Activated CD8-positive, alpha-beta memory T cell treated with anti-CD3 and anti-CD28 coated beads, Interleukin-2, amount 50 U/mL, for 1 hour (primary cell): ENCODE data around the gene SOX9.

Experiments used
- DNase-seq: peaks from one replicate; pipeline ENCODE4 v3.0.0-alpha.2; 2020; ENCODE audit errors: extremely low read depth

Gene SOX9

GRCh38 chr17:72120642-72121163 lies at the start of gene SOX9:
TSS of gene SOX9 (plus strand) at chr17:72121020. CDS start at chr17:72121392, 372 bp downstream.
- no peak for DNase-seq

GRCh38 chr17:72071330-72071729 lies 49.5 kb upstream of the SOX9 start:
- DNase-seq: no peak

GRCh38 chr17:72075995-72076677 lies 44.7 kb upstream of the SOX9 start:
- DNase-seq: no peak

- no peak for DNase-seq
These were observed 44.2 kb upstream of the SOX9 start for GRCh38 chr17:72076678-72077030.

GRCh38 chr17:72077326-72077960 lies 43.4 kb upstream of the SOX9 start:
- DNase-seq: no peak

- DNase-seq: no peak
These were observed 41.1 kb upstream of the SOX9 start for GRCh38 chr17:72079700-72080099.

GRCh38 chr17:72087876-72088275 lies 32.9 kb upstream of the SOX9 start:
- no peak for DNase-seq

GRCh38 chr17:72089453-72089987 lies 31.3 kb upstream of the SOX9 start:
- DNase-seq: no peak

GRCh38 chr17:72090108-72090507 lies 30.7 kb upstream of the SOX9 start:
- no peak for DNase-seq

GRCh38 chr17:72092710-72093322 lies 28.0 kb upstream of the SOX9 start:
- no peak for DNase-seq

GRCh38 chr17:72093707-72094106 lies 27.1 kb upstream of the SOX9 start:
- no peak for DNase-seq

GRCh38 chr17:72095316-72095715 lies 25.5 kb upstream of the SOX9 start:
- DNase-seq: no peak

GRCh38 chr17:72097144-72097543 lies 23.7 kb upstream of the SOX9 start:
- no peak for DNase-seq

- DNase-seq: no peak
These were observed 20.9 kb upstream of the SOX9 start for GRCh38 chr17:72099919-72100318.

GRCh38 chr17:72100470-72100869 lies 20.4 kb upstream of the SOX9 start:
- no peak for DNase-seq

GRCh38 chr17:72101526-72101925 lies 19.3 kb upstream of the SOX9 start:
- DNase-seq: no peak

- DNase-seq: no peak
These were observed 18.5 kb upstream of the SOX9 start for GRCh38 chr17:72102366-72102765.

- DNase-seq: no peak
These were observed 16.5 kb upstream of the SOX9 start for GRCh38 chr17:72104164-72104862.

GRCh38 chr17:72104863-72105234 lies 16.0 kb upstream of the SOX9 start:
- DNase-seq: no peak

GRCh38 chr17:72107100-72107499 lies 13.7 kb upstream of the SOX9 start:
- no peak for DNase-seq

- DNase-seq: no peak
These were observed 10.4 kb upstream of the SOX9 start for GRCh38 chr17:72110231-72110941.

GRCh38 chr17:72110942-72111318 lies 9.9 kb upstream of the SOX9 start:
- DNase-seq: no peak
